ENCODE results near the gene TPM4.

TPM4 gene

DNA sequence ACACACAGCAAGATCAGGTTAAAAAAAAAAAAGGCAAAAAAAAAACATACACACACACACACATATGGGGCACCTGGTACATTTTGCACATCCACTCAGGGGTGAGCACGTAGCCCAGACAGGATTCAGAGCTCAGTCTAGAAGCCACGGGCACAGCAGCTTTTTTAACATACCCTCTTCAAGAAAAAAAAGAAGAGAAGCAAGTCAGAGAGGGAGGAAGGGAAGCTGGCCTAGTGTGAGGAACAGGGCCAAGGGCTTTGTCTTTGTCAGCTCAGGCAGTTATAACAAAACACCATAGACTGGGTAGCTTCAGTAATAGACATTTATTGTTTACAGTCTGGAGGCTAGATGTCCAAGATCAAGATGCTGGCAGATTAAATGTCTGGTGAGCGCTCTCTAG lies 2.3 kb upstream of the TPM4 start:
- H3K9me2 ChIP-seq (ENCODE audit: low read depth, low read length): no peaks in the 10 kb centered on the region
- H3K36me3 ChIP-seq (ENCODE audit: insufficient read depth, low read length): no peaks in the 10 kb centered on the region
- no peaks in the 10 kb centered on the region for H3K27me3 ChIP-seq (ENCODE audit: insufficient read depth, low read length)
- H3K4me1 ChIP-seq (ENCODE audit: insufficient read depth, low read length, severe bottlenecking): peaks cover 38% of the 10 kb centered on the region
- no peaks in the 10 kb centered on the region for H3K79me2 ChIP-seq (ENCODE audit: insufficient read depth, low read length)
- no peak overlapping the region for H3K4me2 ChIP-seq (ENCODE audit: low read length)
- no peak overlapping the region for H3K4me3 ChIP-seq (ENCODE audit: low read depth, low read length, poor library complexity, severe bottlenecking)
- H2AFZ ChIP-seq (ENCODE audit: low read length): no peak overlapping the region
- TF ChIP-seq EZH2 (IDR thresholded peaks at IDR 0.05; ENCODE audit: borderline replicate concordance, low read length): no peak
- TF ChIP-seq, protein P1, sequence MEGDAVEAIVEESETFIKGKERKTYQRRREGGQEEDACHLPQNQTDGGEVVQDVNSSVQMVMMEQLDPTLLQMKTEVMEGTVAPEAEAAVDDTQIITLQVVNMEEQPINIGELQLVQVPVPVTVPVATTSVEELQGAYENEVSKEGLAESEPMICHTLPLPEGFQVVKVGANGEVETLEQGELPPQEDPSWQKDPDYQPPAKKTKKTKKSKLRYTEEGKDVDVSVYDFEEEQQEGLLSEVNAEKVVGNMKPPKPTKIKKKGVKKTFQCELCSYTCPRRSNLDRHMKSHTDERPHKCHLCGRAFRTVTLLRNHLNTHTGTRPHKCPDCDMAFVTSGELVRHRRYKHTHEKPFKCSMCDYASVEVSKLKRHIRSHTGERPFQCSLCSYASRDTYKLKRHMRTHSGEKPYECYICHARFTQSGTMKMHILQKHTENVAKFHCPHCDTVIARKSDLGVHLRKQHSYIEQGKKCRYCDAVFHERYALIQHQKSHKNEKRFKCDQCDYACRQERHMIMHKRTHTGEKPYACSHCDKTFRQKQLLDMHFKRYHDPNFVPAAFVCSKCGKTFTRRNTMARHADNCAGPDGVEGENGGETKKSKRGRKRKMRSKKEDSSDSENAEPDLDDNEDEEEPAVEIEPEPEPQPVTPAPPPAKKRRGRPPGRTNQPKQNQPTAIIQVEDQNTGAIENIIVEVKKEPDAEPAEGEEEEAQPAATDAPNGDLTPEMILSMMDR (IDR thresholded peaks at IDR 0.05; ENCODE audit: low read length): no peak
- no peak overlapping the region for H3K9ac ChIP-seq (ENCODE audit: low read length)
- H3K9me3 ChIP-seq (ENCODE audit: low read length): no peaks in the 10 kb centered on the region
- H4K20me1 ChIP-seq (ENCODE audit: insufficient read depth, low read length): no peaks in the 10 kb centered on the region
- H3K27ac ChIP-seq (ENCODE audit: low read depth, low read length, poor library complexity, severe bottlenecking): no peak overlapping the region
- peaks cover 6% of the 10 kb centered on the region; the same call in 1 of the 2 replicates for H3F3A ChIP-seq (ENCODE audit: insufficient read depth, low read length)

DNA sequence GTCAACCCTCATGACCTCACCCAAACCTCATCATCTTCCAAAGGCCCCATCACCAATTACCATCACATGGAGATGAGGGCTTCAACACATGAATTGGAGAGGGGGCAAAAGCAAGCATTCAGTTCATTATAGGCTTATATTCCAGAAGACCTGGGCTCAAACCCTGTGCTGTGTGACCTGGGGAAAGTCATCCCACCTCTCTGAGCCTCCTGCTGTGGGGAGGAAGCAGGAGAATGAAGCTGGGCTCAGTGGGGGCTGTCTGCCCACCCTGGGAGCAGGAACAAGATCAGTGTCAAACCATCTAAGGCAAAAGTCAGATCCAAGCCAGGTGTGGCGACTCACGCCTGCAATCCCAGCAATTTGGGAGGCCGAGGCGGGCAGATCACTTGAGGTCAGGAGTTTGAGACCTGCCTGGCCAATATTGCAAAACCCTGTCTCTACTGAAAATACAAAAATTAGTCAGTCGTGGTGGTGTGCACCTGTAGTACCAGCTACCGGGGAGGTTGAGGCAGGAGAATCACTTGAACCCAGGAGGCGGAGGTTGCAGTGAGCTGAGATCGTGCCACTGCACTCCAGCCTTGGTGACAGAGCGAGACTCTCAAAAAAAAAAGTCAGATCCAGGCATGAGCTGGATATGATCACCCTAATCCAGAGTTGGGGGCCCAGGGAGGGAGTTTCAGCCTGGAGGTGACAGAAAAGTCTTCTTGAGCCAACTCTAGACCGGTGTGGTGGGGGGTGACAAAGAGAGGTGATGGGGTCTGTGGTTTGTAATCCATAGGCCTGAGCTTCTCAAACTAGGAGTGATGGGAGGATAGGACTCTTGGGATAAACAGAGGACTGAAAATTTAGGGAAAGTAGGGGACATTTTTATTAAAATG lies 1.6 kb upstream of the TPM4 start:
- no peaks in the 10 kb centered on the region for H3K36me3 ChIP-seq (ENCODE audit: insufficient read depth, low read length)
- no peaks in the 10 kb centered on the region for H3K27me3 ChIP-seq (ENCODE audit: insufficient read depth, low read length)
- H3K9me2 ChIP-seq (ENCODE audit: low read depth, low read length): no peaks in the 10 kb centered on the region
- no peak overlapping the region for H3K9ac ChIP-seq (ENCODE audit: low read length)
- H3K27ac ChIP-seq (ENCODE audit: low read depth, low read length, poor library complexity, severe bottlenecking): no peak overlapping the region
- H2AFZ ChIP-seq (ENCODE audit: low read length): no peak overlapping the region
- peaks cover 41% of the 10 kb centered on the region for H3K4me1 ChIP-seq (ENCODE audit: insufficient read depth, low read length, severe bottlenecking)
- no peak overlapping the region for H3K4me3 ChIP-seq (ENCODE audit: low read depth, low read length, poor library complexity, severe bottlenecking)
- no peak overlapping the region for H3K4me2 ChIP-seq (ENCODE audit: low read length)
- H3F3A ChIP-seq (ENCODE audit: insufficient read depth, low read length): peaks cover 6% of the 10 kb centered on the region; the same call in 1 of the 2 replicates
- H4K20me1 ChIP-seq (ENCODE audit: insufficient read depth, low read length): no peaks in the 10 kb centered on the region
- TF ChIP-seq, protein P1 (IDR thresholded peaks at IDR 0.05; ENCODE audit: low read length): no peak
- no peak for TF ChIP-seq EZH2 (IDR thresholded peaks at IDR 0.05; ENCODE audit: borderline replicate concordance, low read length)
- H3K9me3 ChIP-seq (ENCODE audit: low read length): no peaks in the 10 kb centered on the region
- H3K79me2 ChIP-seq (ENCODE audit: insufficient read depth, low read length): no peaks in the 10 kb centered on the region

DNA sequence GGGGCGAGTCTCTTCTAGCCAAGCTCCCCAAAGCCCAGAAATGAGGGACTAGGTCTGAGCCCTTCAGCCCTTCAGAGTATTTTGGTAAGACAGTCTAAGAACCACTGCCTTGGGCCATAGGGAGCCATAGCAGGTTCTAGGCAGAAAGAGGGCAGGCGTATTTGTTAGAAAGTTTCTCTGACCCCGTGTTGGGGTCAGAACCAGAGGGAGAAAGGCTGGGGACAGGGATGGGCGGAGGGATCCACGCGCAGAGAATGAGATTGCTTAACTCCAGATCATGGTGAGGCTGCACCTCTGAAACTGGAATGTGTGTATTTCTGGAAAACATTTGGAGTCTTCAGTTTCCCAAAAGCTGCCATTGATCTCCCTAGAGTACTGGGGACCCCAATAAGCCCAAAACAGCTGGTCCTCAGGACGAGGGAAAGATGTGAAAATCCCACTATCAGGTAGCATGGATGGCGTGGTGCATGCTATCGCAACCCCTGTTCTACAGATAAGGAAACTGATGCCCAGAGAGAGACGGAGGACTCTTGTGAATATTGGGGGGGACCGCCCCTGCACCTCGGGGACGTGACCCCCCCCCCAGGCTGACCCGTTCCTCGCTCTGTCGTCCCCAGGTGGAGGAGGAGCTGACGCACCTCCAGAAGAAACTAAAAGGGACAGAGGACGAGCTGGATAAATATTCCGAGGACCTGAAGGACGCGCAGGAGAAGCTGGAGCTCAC lies 703 bp upstream of the TPM4 start:
- Histone ChIP-seq H3K79me2 (ENCODE audit: insufficient read depth, low read length) (no peaks in the 10 kb centered on the region), H3K27ac (ENCODE audit: low read depth, low read length, poor library complexity, severe bottlenecking) (no peak overlapping the region), H3K4me2 (ENCODE audit: low read length) (peak overlapping the region; percentile 69), H3K4me3 (ENCODE audit: low read depth, low read length, poor library complexity, severe bottlenecking) (peak overlapping the region; percentile 61), H3K9me2 (ENCODE audit: low read depth, low read length) (no peaks in the 10 kb centered on the region), H3K9ac (ENCODE audit: low read length) (peak overlapping the region; percentile 61; the same call in 1 of the 2 replicates), H3K9me3 (ENCODE audit: low read length) (no peaks in the 10 kb centered on the region), H3K36me3 (ENCODE audit: insufficient read depth, low read length) (no peaks in the 10 kb centered on the region), H3F3A (ENCODE audit: insufficient read depth, low read length) (peaks cover 6% of the 10 kb centered on the region; the same call in 1 of the 2 replicates), H4K20me1 (ENCODE audit: insufficient read depth, low read length) (no peaks in the 10 kb centered on the region), H3K27me3 (ENCODE audit: insufficient read depth, low read length) (no peaks in the 10 kb centered on the region), H3K4me1 (ENCODE audit: insufficient read depth, low read length, severe bottlenecking) (peaks cover 33% of the 10 kb centered on the region), H2AFZ (ENCODE audit: low read length) (no peak overlapping the region)
- TF ChIP-seq, protein P1 (IDR thresholded peaks at IDR 0.05; ENCODE audit: low read length): no peak
- TF ChIP-seq EZH2 (IDR thresholded peaks at IDR 0.05; ENCODE audit: borderline replicate concordance, low read length): no peak

Data from OCI-LY1 (cell line).